ENCODE results near the gene MSANTD1.

The MSANTD1 gene

GRCh38 chr4:3269105-3269927 is 20.4 kb downstream of the MSANTD1 start:
- TF ChIP-seq ZFX (IDR thresholded peaks at IDR 0.05): no peak
- no peak for TF ChIP-seq CTCF (conservative IDR thresholded peaks at IDR 0.05)
- no peak overlapping the region for H3K27ac ChIP-seq

GRCh38 chr4:3269991-3270611 is 21.1 kb downstream of the MSANTD1 start:
- no peak overlapping the region for H3K27ac ChIP-seq
- TF ChIP-seq ZFX (IDR thresholded peaks at IDR 0.05) (no peak), CTCF (conservative IDR thresholded peaks at IDR 0.05) (no peak)

- H3K27ac ChIP-seq: no peak overlapping the region
- TF ChIP-seq CTCF (conservative IDR thresholded peaks at IDR 0.05) (no peak), ZFX (IDR thresholded peaks at IDR 0.05) (no peak)
Observed at GRCh38 chr4:3271131-3271530, 22.2 kb downstream of the MSANTD1 start.

GRCh38 chr4:3276986-3277385 is 28.0 kb downstream of the MSANTD1 start:
- no peak overlapping the region for H3K27ac ChIP-seq
- TF ChIP-seq ZFX (IDR thresholded peaks at IDR 0.05) (no peak), CTCF (conservative IDR thresholded peaks at IDR 0.05) (no peak)

GRCh38 chr4:3280466-3280865 is 31.5 kb downstream of the MSANTD1 start:
- TF ChIP-seq ZFX (IDR thresholded peaks at IDR 0.05) (no peak), CTCF (conservative IDR thresholded peaks at IDR 0.05) (no peak)
- no peak overlapping the region for H3K27ac ChIP-seq

GRCh38 chr4:3283483-3283882 is 34.5 kb downstream of the MSANTD1 start:
- no peak overlapping the region for H3K27ac ChIP-seq
- TF ChIP-seq ZFX (IDR thresholded peaks at IDR 0.05): no peak
- no peak for TF ChIP-seq CTCF (conservative IDR thresholded peaks at IDR 0.05)

- no peak overlapping the region for H3K27ac ChIP-seq
Observed at GRCh38 chr4:3283916-3284315, 35.0 kb downstream of the MSANTD1 start.

More at GRCh38 chr4:3283916-3284315, 35.0 kb downstream of the MSANTD1 start:
- TF ChIP-seq ZFX (IDR thresholded peaks at IDR 0.05): no peak
- TF ChIP-seq CTCF (conservative IDR thresholded peaks at IDR 0.05): no peak

Data from C4-2B (cell line).